DMS53 treated with DMSO at 0.1 percent for 48 hours (cell line): ENCODE data around the gene CCDC198.

Experiments
- DNase-seq: peaks from one replicate; lab custom pipeline; 2025; ENCODE audit not compliant: unreplicated experiment; lab: John Stamatoyannopoulos, UW

CCDC198 gene

DNA sequence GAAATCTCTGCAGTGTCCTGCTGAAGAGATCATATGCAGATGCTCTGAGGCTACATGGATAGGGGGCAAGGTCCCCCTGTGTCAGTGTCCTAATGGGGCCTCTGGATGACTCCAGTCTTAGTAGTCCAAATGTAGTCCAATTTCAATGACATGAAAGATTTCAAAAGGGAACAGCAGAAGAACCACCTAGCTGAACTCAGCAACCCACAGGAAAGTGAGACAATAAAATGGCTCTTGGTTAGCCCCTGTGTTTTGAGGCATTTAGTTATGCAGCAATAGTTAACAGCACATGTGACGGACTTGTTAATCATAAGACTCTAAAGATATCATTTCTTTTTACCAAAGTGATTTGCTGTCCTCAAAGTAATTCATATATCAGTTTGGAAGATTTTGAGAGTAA lies 22.7 kb downstream of the CCDC198 start:
- DNase-seq: no peak

DNA sequence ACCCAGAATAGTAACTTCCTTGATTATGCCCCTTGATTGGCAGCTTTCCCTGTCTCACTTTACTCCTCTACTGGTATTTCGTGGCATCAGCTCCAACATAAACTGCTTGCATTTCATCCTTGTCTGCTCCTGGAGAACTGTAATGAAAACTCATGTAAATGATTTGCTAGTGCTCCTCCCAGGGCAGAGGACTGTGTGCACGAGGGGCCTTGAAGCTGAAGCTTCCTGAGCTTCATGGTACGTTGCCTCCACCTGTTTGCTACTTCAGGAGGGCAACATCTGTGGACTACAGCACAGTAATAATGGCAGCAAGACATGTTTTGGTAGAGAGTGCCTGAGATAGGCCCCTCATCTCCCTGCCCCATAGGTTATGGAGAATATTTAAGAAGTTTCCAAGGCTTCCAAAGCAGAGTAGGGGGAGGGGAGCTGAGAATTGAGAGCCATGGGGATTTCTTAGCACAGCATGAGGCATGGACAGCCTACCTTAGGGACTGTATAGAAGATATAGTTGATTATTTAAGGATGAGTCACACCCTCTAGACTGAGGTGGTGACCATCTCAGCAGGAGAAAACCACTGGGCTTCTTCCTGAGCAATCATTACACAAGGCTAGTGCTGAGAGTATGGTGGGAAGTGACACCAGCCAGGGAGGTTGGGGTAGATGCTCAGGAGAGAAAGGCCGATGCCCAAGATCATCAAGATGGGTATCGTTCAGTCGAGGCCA lies 29.5 kb downstream of the CCDC198 start:
- DNase-seq: peak; percentile 71

DNA sequence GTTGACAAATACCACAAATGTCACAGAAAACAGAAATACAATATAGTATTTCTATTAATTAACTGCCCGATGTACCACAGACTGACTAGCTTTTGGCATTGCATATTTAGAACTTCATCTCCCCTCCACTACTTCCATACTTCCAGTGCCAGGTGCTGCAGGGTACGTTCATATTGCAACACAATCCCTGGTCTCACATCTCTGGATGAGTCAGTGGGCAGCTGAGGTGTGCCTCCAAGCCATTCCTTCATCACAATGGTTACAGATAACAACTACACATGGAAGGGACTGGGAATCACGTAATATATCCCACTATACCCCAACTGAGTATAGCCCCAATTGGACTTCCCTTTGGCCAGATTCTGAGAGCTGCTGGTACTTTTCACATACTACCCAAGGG lies 31.1 kb downstream of the CCDC198 start:
- no peak for DNase-seq

DNA sequence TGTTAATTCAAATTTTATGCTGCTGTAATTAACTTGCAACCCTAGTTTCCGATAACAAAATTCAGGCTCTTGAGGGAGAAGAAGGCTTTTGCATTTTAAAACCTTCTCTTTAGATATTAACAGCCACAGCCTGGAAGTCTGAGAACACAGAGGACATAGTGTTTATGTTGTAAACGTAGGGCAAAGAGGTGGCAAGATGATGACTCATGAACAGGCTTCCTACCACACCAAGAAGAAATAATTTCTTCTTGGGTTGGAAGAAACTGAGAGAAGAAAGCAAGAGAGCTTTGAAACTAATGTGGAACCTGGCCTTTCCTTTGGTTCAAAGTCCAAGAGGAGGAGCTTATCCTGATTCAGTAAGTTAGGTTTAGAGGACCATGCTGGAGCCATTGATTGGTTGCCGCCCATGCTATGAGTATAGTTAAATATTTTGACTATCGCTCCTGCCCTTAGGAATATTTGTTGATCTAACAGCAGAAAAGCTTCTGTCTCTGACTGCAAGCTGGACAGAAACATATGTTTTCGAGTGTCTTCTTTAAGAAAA lies 31.8 kb downstream of the CCDC198 start:
- peak; percentile 29 for DNase-seq

DNA sequence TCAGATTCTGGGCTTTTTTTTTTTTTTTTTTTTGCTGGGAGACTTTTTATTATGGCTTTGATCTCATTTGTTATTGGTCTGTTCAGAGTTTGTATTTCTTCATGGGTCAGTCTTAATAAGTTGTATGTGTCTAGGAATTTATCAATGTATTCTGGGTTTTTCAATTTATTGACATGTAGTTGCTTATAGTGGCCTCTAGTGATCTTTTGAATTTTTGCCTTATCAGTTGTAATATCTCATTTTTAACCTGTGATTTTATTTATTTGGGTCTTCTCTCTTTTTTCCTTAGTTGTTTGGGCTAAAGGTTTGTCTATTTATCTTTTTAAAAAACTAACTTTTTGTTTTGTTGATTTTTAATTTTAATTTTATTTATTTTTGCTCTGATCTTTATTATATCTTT lies 57.7 kb downstream of the CCDC198 start:
- no peak for DNase-seq

DNA sequence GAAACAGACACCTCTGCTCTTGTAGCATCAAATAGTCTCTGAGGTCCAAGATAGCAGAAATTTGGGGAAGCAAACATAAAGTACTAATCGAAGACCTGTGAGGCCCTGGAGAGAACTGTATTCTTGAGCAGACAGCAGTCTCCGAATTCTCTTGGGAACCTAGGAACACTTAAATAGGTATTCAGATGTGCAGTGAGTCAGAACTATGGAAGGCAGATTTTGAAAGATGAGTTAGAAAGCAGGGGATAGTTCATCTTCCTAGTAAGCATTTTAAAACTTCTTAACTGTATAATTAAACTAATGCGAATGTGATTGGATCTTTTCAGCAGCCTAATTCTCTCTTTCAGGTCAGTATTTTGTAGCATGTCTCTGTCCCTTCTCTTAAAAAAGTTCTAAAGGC lies 72.7 kb downstream of the CCDC198 start:
- no peak for DNase-seq

DNA sequence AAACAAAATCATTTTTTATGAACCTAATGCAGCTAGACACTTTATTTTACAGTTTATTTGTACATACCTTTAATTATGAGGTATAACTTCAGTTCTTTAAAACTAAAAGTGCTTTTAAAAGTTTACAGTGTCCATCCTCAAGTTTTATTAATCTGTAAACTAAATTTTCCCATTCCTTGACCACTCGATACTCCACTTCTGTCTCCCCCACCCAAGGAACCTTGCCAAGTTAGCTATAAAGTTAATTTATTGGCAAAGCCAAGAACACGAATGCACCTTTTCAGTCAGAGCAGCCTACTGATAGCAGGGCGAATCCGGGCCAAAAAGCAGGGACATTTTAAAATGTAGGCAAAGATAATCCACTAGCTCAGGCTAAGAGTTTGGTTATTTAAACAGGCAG lies 73.6 kb downstream of the CCDC198 start:
- no peak for DNase-seq
